SH-SY5Y (cell line): ENCODE results near the gene MFAP4.

Experiments
- GATA2 ChIP-seq: IDR thresholded peaks from 2 replicates; pipeline ENCODE4 v1.6.1; 2011; ENCODE audit warnings: mild to moderate bottlenecking, low read depth, low read length
- GATA3 ChIP-seq: IDR thresholded peaks from 2 replicates; pipeline ENCODE4 v1.6.1; 2011; ENCODE audit warnings: low read depth, mild to moderate bottlenecking, low read length, moderate library complexity

Gene MFAP4

DNA sequence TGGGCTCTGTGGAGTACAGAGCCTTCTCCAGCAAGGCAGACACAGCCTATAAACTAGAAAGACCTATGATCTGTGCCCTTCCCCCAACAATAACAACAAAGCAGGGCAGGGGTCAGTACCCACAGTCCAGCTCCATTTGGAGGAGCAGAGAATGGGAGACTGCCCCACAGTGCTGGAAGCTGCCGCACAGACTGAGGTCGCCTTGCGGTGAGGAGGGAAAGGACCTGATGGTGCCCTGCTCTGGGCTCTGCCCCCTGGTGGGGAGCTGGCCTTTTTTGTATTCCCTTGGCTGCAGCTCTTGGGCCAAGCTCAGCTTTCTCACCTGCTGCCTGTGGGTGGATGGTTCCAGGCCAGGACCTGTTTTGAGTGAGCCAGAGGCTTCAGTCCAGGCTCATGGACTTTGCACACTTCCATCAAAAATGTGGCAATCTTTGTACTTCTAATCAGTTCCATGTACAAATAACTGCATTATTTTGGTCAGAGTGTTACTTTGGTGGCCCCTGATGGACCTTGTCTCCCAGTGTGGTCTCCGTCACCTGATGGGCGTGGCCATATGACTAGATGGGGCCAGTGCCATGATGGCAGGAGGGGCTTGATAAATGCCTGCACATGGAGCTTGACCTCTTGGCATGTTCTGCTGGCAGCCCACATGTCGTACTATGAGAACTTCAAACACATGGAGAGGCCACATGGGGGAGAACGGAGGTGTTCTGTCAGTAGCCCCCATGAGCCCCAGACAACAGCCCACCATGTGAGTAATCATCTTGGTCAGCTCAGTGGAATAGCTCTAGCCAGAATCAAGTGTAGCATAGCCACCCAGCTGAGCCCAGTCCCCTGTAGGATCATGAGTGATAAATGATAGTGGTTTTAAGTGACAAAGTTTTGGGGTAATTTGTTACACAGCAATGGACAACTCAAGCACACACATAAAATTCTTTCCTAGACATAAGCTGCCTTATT, 48.7 kb downstream of the MFAP4 start:
- TF ChIP-seq GATA3: no peak

DNA sequence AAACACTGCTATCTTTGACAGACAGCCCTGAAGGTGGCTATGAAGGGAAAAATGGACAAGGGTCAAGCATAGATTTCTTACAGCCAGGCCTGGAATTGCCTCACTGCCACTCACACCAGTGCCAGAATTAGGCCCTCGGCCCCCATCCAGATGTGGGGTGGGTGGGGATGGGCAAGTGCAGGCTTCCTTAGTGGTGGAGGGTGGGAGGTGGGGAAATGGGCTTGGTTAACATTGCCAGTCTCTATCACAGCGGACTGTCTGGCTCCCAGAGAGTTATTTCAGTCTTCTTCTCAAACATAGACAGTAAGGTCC, 49.3 kb downstream of the MFAP4 start:
- no peak for TF ChIP-seq GATA2
- no peak for TF ChIP-seq GATA3

DNA sequence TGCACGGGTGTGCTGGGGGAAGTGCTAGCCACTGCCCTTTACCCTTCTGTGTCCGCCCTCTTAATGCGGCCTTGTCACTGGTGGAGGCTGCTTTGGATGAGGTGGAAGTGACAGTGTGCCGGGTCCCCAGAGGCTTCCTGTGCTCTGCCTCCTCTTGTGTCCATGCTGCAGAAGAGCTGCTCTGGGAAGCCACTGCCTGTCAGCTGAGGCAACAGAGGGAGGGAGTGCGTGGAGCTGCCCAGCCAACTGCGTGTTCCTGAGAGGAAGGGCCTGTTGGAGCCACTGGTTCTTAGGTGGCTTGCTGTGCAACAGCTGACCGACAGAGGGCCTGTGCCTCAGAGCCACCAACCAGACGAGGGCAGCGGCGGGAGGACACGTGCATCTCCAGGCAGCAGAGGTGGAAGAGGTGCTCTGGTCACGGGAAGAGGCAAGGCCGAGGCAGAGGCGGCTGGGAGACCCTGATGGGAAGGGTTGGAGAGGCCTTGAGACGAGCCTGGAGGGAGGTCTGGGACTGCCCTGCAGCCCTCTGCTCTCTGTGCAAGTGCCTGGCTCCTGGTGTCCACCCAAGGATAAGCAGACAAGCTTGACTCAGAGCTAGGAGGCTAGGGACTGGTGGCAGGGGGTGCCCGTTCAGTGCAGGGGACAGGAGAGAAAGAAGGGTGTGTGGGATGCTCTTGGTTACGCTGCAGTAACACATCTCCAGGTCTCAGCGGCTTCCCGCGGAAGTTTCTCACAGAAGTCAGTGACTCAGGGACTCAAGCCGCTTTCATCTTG, 49.9 kb downstream of the MFAP4 start:
- TF ChIP-seq GATA3: no peak
- TF ChIP-seq GATA2: no peak

DNA sequence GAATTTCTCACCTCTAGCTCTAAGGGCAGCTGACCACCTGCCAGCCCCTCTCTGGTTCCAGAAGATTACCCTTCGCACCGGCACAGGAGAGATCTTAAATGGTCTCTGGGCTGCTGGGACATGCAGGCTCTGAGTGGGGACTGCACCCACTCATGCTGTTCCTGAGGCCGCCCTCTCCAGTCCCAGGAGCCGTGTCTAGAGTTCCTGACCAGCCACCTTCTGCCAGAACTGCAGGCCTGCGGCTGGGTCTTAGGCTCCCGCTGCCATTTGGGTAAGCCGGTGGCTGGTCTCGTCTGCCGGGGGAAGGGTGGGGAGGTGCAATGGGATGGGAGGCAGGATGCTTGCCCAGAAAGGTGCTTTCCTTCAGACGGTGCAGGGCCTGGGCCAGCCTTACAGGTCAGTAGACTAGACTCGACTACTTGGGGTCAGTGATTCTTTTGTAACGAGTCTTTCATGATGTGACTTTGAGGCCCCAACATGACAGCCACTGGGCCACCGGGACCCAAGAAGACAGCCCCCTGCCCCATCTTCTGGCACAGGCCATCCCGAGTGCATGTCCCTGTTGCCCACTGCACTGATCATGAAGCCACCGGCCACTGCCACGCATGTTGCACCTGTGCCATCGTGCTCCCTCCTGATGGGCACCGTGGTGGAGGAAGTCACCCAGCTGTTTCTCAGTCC, 50.9 kb downstream of the MFAP4 start:
- no peak for TF ChIP-seq GATA2
- no peak for TF ChIP-seq GATA3

DNA sequence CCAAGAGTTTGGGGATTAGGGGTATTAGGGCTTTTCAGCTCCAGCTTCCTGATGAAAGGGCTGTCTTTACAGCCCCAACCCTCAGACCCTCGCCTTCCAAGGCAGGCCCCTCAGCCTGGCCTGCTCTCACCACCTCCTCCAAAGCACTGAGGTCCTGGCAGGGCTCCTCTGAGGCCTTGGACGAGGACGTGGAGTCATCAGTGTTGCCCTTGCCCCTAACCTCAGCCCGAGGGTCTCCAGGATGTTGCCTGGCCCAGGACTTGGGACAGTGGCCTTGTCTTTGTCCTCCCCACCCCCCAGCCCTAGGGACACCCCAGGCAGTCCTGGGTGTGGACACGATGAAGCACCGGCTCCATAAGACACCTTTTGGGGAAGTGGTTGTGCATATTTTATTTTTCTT, 52.7 kb downstream of the MFAP4 start:
- TF ChIP-seq GATA3 (no peak), GATA2 (no peak)

DNA sequence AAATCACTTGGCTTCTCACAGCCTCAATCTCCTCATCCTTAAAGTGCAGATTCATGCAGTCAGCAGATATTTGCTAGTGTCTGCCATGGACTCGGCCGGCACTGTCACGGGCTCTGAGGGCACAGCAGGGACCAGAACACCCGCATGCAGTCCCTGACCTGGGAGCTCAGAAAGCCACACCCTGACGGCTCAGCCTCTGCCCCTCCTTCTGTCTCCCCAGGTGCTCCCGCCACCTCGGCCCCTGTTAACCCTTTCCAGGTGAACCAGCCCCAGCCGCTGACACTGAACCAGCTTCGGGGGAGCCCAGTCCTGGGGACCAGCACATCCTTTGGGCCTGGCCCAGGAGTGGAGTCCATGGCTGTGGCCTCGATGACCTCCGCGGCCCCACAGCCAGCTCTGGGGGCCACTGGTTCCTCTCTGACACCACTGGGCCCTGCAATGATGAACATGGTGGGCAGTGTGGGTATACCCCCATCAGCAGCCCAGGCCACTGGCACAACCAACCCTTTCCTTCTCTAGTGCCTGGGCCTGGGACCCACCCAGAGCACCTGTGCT, 53.2 kb downstream of the MFAP4 start:
- TF ChIP-seq GATA3: no peak
- TF ChIP-seq GATA2: no peak
